Ammon's horn (tissue), 1 donor: Measurements from ENCODE around the gene RAD23A.
"Not testable (repeated sequence)": the region's sequence is repeated elsewhere in the genome, so short reads cannot be mapped to it uniquely, and the experiment has no call there.

Source experiments
- DNase-seq: peaks from one replicate; pipeline ENCODE4 v3.0.0-alpha.2; 2016; ENCODE audit warnings: low spot score

RAD23A gene

GRCh38 chr19:12945479-12946091 lies at the start of gene RAD23A:
Gene RAD23A (plus strand): TSS chr19:12945862. CDS start chr19:12945949, 87 bp downstream.
- DNase-seq = peak; percentile 93

- peak; percentile 50 for DNase-seq
Observed at GRCh38 chr19:12896460-12896859, 49.2 kb upstream of the RAD23A start.

GRCh38 chr19:12899891-12900518 lies 45.7 kb upstream of the RAD23A start:
- DNase-seq = no peak

GRCh38 chr19:12907166-12907565 lies 38.5 kb upstream of the RAD23A start:
- DNase-seq = no peak

GRCh38 chr19:12912571-12912970 lies 33.1 kb upstream of the RAD23A start:
- no peak for DNase-seq

GRCh38 chr19:12913011-12913561 lies 32.6 kb upstream of the RAD23A start:
- DNase-seq = peak; percentile 93

- peak; percentile 68 for DNase-seq
Observed at GRCh38 chr19:12913851-12914690, 31.6 kb upstream of the RAD23A start.

GRCh38 chr19:12915860-12916259 lies 29.8 kb upstream of the RAD23A start:
- DNase-seq = not testable (repeated sequence)

GRCh38 chr19:12918253-12918652 lies 27.4 kb upstream of the RAD23A start:
- no peak for DNase-seq

- DNase-seq = no peak
Observed at GRCh38 chr19:12921047-12921446, 24.6 kb upstream of the RAD23A start.

GRCh38 chr19:12922959-12923358 lies 22.7 kb upstream of the RAD23A start:
- no peak for DNase-seq

GRCh38 chr19:12924621-12925310 lies 20.9 kb upstream of the RAD23A start:
- DNase-seq = no peak

GRCh38 chr19:12930002-12930645 lies 15.5 kb upstream of the RAD23A start:
- DNase-seq = no peak

GRCh38 chr19:12932392-12933286 lies 13.0 kb upstream of the RAD23A start:
- no peak for DNase-seq

- peak; percentile 97 for DNase-seq
Observed at GRCh38 chr19:12933287-12934072, 12.2 kb upstream of the RAD23A start, which contains the start of gene FARSA. Gene FARSA (minus strand): TSS chr19:12933711. CDS start chr19:12933696, 15 bp downstream.

- DNase-seq = no peak
Observed at GRCh38 chr19:12935071-12935470, 10.6 kb upstream of the RAD23A start.

GRCh38 chr19:12936582-12936981 lies 9.1 kb upstream of the RAD23A start:
- DNase-seq = no peak

- DNase-seq = no peak
Observed at GRCh38 chr19:12937093-12937926, 8.4 kb upstream of the RAD23A start.
